Activated CD4-positive, alpha-beta T cell treated with anti-CD3 and anti-CD28 coated beads, Interleukin-2, amount 10 ng/mL, durations not matched to agents 24 days and 14 days (primary cell): ENCODE results near the gene RELN. TPM values are rescaled to one million over a fixed set of nuclear protein-coding genes. Genes with fewer than 3 reads are reported as not detected.

Experiments used
- DNase-seq: peaks from one replicate; pipeline ENCODE4 v3.0.0; 2022
- H3K27ac Mint-ChIP-seq: one replicate; pipeline ENCODE4 v1.8.0; 2022; ENCODE audit warnings: mild to moderate bottlenecking, mixed read lengths
- H3K27me3 Mint-ChIP-seq: one replicate; pipeline ENCODE4 v1.8.0; 2022; ENCODE audit warnings: mixed read lengths
- H3K36me3 Mint-ChIP-seq: one replicate; pipeline ENCODE4 v1.8.0; 2022; ENCODE audit warnings: low read depth, mild to moderate bottlenecking, mixed read lengths
- H3K4me1 Mint-ChIP-seq: one replicate; pipeline ENCODE4 v1.8.0; 2021; ENCODE audit warnings: mixed read lengths
- H3K4me3 Mint-ChIP-seq: one replicate; pipeline ENCODE4 v1.8.0; 2022; ENCODE audit warnings: mild to moderate bottlenecking, moderate library complexity, mixed read lengths
- H3K9me3 Mint-ChIP-seq: one replicate; pipeline ENCODE4 v1.8.0; 2021; ENCODE audit warnings: mixed read lengths
- intact Hi-C: fragments of 100-400 bp; cut with micrococcal nuclease; formaldehyde crosslinking; loops from one replicate; pipeline ENCODE4 v1.15.1; 2023
- total RNA-seq: library from RNA; stranded (reverse); gene quantifications from 2 replicates; pipeline ENCODE4 v1.2.3, GENCODE V29; 2022

RELN gene
- total RNA-seq, 1 donor from 2014 or later, result not detected

DNA sequence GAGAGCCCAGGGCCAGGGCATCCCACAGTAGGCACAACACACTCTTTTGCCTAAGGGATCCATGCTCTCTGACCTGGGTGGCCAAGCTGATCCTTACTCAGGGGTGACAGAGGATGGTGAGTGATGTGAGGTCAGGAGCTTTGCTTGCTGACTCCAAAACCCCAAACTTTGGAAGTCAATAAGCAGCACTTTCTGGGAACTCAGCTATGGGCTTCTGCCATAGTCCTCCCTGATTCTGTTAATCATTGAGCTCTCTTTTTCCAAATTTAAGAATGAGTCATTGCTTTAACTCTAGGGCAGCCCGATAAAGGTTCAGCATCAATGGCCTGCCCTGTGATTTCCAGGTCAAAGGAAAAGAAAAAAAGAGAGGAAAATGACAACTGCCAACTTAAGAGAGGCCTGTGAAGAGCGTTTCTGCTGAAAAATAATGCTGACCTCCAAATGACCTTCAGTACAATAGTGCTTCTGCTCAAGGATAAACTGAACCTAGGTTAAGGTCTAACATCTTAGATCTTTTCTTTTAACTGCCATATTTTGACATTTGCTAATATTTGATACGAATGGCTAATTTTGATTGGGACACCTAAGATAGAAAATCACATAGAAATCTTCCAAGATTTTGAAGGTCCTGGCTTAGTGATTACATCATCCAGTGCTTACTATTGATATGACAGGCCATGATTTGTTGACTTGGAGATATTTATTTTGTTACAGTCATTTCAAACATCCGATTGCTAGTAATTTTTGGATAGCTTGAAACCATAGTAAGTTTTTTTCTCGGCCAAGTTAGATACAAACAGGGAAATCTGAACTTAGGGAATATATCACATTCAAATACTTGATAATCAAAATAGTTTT is 20.8 kb upstream of the RELN start:
- Mint-ChIP-seq H3K9me3 (no peaks in the 10 kb centered on the region), H3K4me1 (no peaks in the 10 kb centered on the region), H3K4me3 (no peak overlapping the region), H3K27ac (no peak overlapping the region), H3K27me3 (peaks cover 3% of the 10 kb centered on the region), H3K36me3 (no peaks in the 10 kb centered on the region)
- DNase-seq, result no peak
- intact Hi-C loops, result no loop called here

GRCh38 chr7:104008107-104008506 is 18.6 kb upstream of the RELN start:
- peaks cover 3% of the 10 kb centered on the region for H3K27me3 Mint-ChIP-seq
- H3K4me1 Mint-ChIP-seq, result no peaks in the 10 kb centered on the region
- H3K9me3 Mint-ChIP-seq, result no peaks in the 10 kb centered on the region
- no peak overlapping the region for H3K27ac Mint-ChIP-seq
- DNase-seq, result no peak
- no peaks in the 10 kb centered on the region for H3K36me3 Mint-ChIP-seq
- no peak overlapping the region for H3K4me3 Mint-ChIP-seq
- intact Hi-C loops, result no loop called here

DNA sequence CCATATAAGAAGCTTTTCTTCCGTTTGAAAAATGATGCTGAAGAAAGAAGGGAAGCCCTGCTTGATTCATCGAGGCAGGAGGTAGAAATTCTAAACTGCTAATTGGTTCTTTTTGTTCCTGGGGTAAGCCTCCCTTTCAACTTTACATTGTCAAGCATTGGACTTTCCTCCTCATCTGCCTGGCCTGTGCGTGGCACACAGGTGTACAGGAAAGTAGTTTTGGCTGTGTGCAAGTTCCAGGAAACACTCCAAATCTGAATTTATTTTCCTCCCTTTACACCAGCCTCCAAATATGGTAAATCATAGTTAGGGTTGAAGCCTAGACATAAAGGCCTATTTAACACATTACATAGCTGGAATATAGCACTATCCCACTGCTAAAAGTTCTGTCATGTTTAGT is 18.2 kb upstream of the RELN start:
- no peaks in the 10 kb centered on the region for H3K9me3 Mint-ChIP-seq
- no peak for DNase-seq
- no peak overlapping the region for H3K27ac Mint-ChIP-seq
- no peaks in the 10 kb centered on the region for H3K36me3 Mint-ChIP-seq
- peaks cover 3% of the 10 kb centered on the region for H3K27me3 Mint-ChIP-seq
- no peak overlapping the region for H3K4me3 Mint-ChIP-seq
- intact Hi-C loops, result no loop called here
- H3K4me1 Mint-ChIP-seq, result no peaks in the 10 kb centered on the region

DNA sequence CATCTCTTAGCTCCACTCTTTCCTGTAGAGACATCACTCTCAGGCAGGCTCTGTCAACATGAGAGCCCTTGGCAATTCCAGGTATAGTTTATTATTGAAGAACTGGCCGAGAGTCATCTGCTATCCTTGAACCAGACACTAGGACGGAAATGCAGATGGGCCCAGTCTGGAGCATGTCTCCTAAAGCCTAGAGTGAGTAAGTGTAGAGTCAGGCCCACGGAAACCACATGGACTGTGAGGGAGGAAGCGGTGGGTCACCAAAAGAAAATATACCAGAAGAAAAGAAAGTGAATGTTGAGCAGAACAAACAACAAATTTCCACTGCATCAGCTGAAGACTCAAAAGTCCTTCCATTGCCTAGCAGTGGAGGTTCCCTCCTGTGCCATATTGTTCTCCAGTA is 15.7 kb upstream of the RELN start:
- intact Hi-C loops, result no loop called here
- H3K4me3 Mint-ChIP-seq, result no peak overlapping the region
- H3K9me3 Mint-ChIP-seq, result no peaks in the 10 kb centered on the region
- no peaks in the 10 kb centered on the region for H3K4me1 Mint-ChIP-seq
- H3K36me3 Mint-ChIP-seq, result no peaks in the 10 kb centered on the region
- H3K27me3 Mint-ChIP-seq, result peaks cover 1% of the 10 kb centered on the region
- no peak overlapping the region for H3K27ac Mint-ChIP-seq
- no peak for DNase-seq

GRCh38 chr7:103996639-103997038 is 7.2 kb upstream of the RELN start:
- no peak for DNase-seq
- intact Hi-C loops, result loop anchor here (10.0 kb wide), 1 partner anchor 158 kb away; no protein-coding TSS in a partner anchor
- Mint-ChIP-seq H3K36me3 (no peaks in the 10 kb centered on the region), H3K9me3 (no peaks in the 10 kb centered on the region), H3K4me1 (no peaks in the 10 kb centered on the region), H3K4me3 (no peak overlapping the region), H3K27me3 (peaks cover 18% of the 10 kb centered on the region), H3K27ac (no peak overlapping the region)

- no peaks in the 10 kb centered on the region for H3K4me1 Mint-ChIP-seq
- no peak overlapping the region for H3K4me3 Mint-ChIP-seq
- DNase-seq, result no peak
- intact Hi-C loops, result loop anchor here (10.0 kb wide), 1 partner anchor 159 kb away; no protein-coding TSS in a partner anchor
- no peak overlapping the region for H3K27ac Mint-ChIP-seq
- no peaks in the 10 kb centered on the region for H3K36me3 Mint-ChIP-seq
- peaks cover 24% of the 10 kb centered on the region for H3K27me3 Mint-ChIP-seq
- H3K9me3 Mint-ChIP-seq, result no peaks in the 10 kb centered on the region
Measured at GRCh38 chr7:103996017-103996551, 6.6 kb upstream of the RELN start.

GRCh38 chr7:103995554-103995953 is 6.1 kb upstream of the RELN start:
- Mint-ChIP-seq H3K36me3 (no peaks in the 10 kb centered on the region), H3K9me3 (no peaks in the 10 kb centered on the region), H3K27me3 (peaks cover 28% of the 10 kb centered on the region), H3K27ac (no peak overlapping the region), H3K4me3 (no peak overlapping the region), H3K4me1 (peaks cover under 1% of the 10 kb centered on the region)
- DNase-seq, result no peak
- intact Hi-C loops, result loop anchor here (10.0 kb wide), 1 partner anchor 159 kb away; no protein-coding TSS in a partner anchor

- Mint-ChIP-seq H3K36me3 (no peaks in the 10 kb centered on the region), H3K27me3 (peaks cover 37% of the 10 kb centered on the region), H3K27ac (no peak overlapping the region), H3K4me1 (peaks cover 6% of the 10 kb centered on the region), H3K9me3 (no peaks in the 10 kb centered on the region), H3K4me3 (no peak overlapping the region)
- intact Hi-C loops, result loop anchor here (10.0 kb wide), 1 partner anchor 161 kb away; no protein-coding TSS in a partner anchor
- DNase-seq, result no peak
Measured at GRCh38 chr7:103993551-103993950, 4.1 kb upstream of the RELN start.

GRCh38 chr7:103991406-103991805 is 1.9 kb upstream of the RELN start:
- intact Hi-C loops, result loop anchor here (10.0 kb wide), 1 partner anchor 163 kb away; no protein-coding TSS in a partner anchor
- no peak overlapping the region for H3K27ac Mint-ChIP-seq
- peaks cover 52% of the 10 kb centered on the region for H3K27me3 Mint-ChIP-seq
- no peak for DNase-seq
- H3K9me3 Mint-ChIP-seq, result no peaks in the 10 kb centered on the region
- H3K36me3 Mint-ChIP-seq, result no peaks in the 10 kb centered on the region
- no peak overlapping the region for H3K4me3 Mint-ChIP-seq
- H3K4me1 Mint-ChIP-seq, result peaks cover 6% of the 10 kb centered on the region

- no peak overlapping the region for H3K4me3 Mint-ChIP-seq
- peaks cover 52% of the 10 kb centered on the region for H3K27me3 Mint-ChIP-seq
- no peak for DNase-seq
- H3K4me1 Mint-ChIP-seq, result peaks cover 6% of the 10 kb centered on the region
- H3K27ac Mint-ChIP-seq, result no peak overlapping the region
- intact Hi-C loops, result loop anchor here (10.0 kb wide), 1 partner anchor 164 kb away; no protein-coding TSS in a partner anchor
- no peaks in the 10 kb centered on the region for H3K36me3 Mint-ChIP-seq
- no peaks in the 10 kb centered on the region for H3K9me3 Mint-ChIP-seq
Measured at GRCh38 chr7:103990991-103991390, 1.5 kb upstream of the RELN start.

- H3K27ac Mint-ChIP-seq, result peak overlapping the region; percentile 2
- intact Hi-C loops, result loop anchor here (5.0 to 10.0 kb wide), 2 partner anchors 165 to 543 kb away; partner anchors contain the start of gene SLC26A5
- peaks cover 58% of the 10 kb centered on the region for H3K27me3 Mint-ChIP-seq
- H3K4me3 Mint-ChIP-seq, result peak overlapping the region; percentile 67
- DNase-seq, result peak; percentile 59
- H3K9me3 Mint-ChIP-seq, result no peaks in the 10 kb centered on the region
- H3K4me1 Mint-ChIP-seq, result peaks cover 6% of the 10 kb centered on the region
- no peaks in the 10 kb centered on the region for H3K36me3 Mint-ChIP-seq
Measured at GRCh38 chr7:103989785-103990767, 618 bp upstream of the RELN start.

- peaks cover 6% of the 10 kb centered on the region for H3K4me1 Mint-ChIP-seq
- H3K27ac Mint-ChIP-seq, result no peak overlapping the region
- DNase-seq, result no peak
- peak overlapping the region; percentile 28 for H3K4me3 Mint-ChIP-seq
- intact Hi-C loops, result loop anchor here (5.0 kb wide), 1 partner anchor 541 kb away; the partner anchor contains the start of gene SLC26A5
- H3K9me3 Mint-ChIP-seq, result no peaks in the 10 kb centered on the region
- peaks cover 63% of the 10 kb centered on the region for H3K27me3 Mint-ChIP-seq
- no peaks in the 10 kb centered on the region for H3K36me3 Mint-ChIP-seq
Measured at GRCh38 chr7:103988468-103989199, 824 bp downstream of the RELN start.

- intact Hi-C loops, result loop anchor here (5.0 kb wide), 1 partner anchor 540 kb away; the partner anchor contains the start of gene SLC26A5
- no peak overlapping the region for H3K4me3 Mint-ChIP-seq
- no peaks in the 10 kb centered on the region for H3K36me3 Mint-ChIP-seq
- no peaks in the 10 kb centered on the region for H3K9me3 Mint-ChIP-seq
- DNase-seq, result no peak
- H3K27me3 Mint-ChIP-seq, result peaks cover 59% of the 10 kb centered on the region
- H3K27ac Mint-ChIP-seq, result no peak overlapping the region
- peaks cover 6% of the 10 kb centered on the region for H3K4me1 Mint-ChIP-seq
Measured at GRCh38 chr7:103987451-103987850, 2.0 kb downstream of the RELN start.
